ENCODE measurements around the gene PRR9.

DNA sequence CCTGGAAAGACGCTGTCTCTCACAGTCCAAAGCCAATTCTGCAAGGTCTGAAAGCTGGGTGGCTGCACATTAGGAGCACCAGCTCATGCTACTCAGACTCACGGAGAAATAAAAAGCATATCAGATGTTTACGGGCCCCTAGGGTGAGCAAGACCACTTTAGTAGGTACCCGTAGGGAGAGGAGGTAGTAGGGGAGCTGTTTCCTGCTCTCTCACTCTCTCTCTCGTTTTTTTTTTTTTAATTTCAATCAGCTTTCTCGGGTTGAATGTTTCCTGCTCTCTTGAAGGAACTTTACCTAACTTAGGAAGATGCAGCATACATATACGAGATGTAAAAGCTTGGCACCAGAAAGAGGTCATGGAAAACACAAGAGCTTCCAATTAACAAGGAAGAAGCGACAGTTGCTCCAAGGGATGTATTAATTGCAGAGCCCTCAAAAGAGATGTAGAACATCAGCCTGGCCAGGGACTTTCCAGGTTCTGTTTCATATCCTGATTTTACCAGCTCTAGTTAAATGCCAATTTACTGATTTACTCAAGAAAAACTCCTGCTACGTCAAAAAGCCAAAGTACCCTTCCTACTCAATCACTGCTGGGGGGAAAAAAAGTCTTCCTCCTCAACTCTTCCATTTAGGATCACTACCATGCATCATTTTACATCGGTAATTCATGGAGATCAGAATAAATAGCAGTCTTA lies 45.2 kb downstream of the PRR9 start:
- TF ChIP-seq POLR2A (IDR thresholded peaks at IDR 0.05; ENCODE audit: low read depth, low read length) (no peak), POLR2AphosphoS5 (IDR thresholded peaks at IDR 0.05; ENCODE audit: low read depth, low read length) (no peak), TAF1 (IDR thresholded peaks at IDR 0.05; ENCODE audit: low read depth, low read length) (no peak)

All from GM12891 (cell line).